IMR-90 (cell line): ENCODE measurements around the gene GOLGA6L2. TPM values are rescaled to one million over a fixed set of nuclear protein-coding genes. Genes with fewer than 3 reads are reported as not detected.

ENCODE experiments used
- ATAC-seq: fragments of 200-7000 bp; cut with Tn5 transposase; 2 replicates; pipeline ENCODE4 v1.9.1; 2020; ENCODE audit warnings: low read depth, mild to moderate bottlenecking, moderate library complexity
- BruUV-seq: library from RNA; stranded (reverse); fragments of 400-500 nt; replicated peaks from 2 replicates; lab custom pipeline; 2021; lab: Mats Ljungman, UMichigan
- CTCF ChIA-PET: fragments of 300-600 bp; formaldehyde crosslinking; extraction: SDS; loops from one replicate; lab custom pipeline; 2021; ENCODE audit warnings: antibody characterized with exemption; lab: Yijun Ruan, JAX
- POLR2A ChIA-PET: fragments of 300-600 bp; sonication (Branson Sonifier 250); formaldehyde crosslinking; loops from one replicate; lab custom pipeline; 2022; ENCODE audit warnings: antibody characterized with exemption; ENCODE audit not compliant: unreplicated experiment; lab: Charles Lee
- DNase-seq: peaks from one replicate; pipeline ENCODE4 v3.0.0; 2013
- H2AFZ ChIP-seq: replicated peaks from 2 replicates; pipeline ENCODE3; 2013; ENCODE audit warnings: low read length, mild to moderate bottlenecking; ENCODE audit not compliant: poor library complexity
- H2AK5ac ChIP-seq: 2 replicates; pipeline ENCODE4 v1.6.1; 2013; ENCODE audit warnings: low read depth, low read length, inconsistent platforms
- H2AK9ac ChIP-seq: replicated peaks from 2 replicates; pipeline ENCODE3; 2013; ENCODE audit warnings: mild to moderate bottlenecking, low read depth, low read length, moderate library complexity; ENCODE audit not compliant: poor library complexity
- H2BK120ac ChIP-seq: 2 replicates; pipeline ENCODE4 v1.6.1; 2013; ENCODE audit warnings: low read depth, low read length, inconsistent platforms
- H2BK15ac ChIP-seq: 3 replicates; pipeline ENCODE4 v1.6.1; 2013; ENCODE audit warnings: low read depth, low read length, inconsistent platforms
- H2BK20ac ChIP-seq: 2 replicates; pipeline ENCODE4 v1.6.1; 2013; ENCODE audit warnings: low read depth, mild to moderate bottlenecking, inconsistent platforms, low read length, moderate library complexity
- H2BK5ac ChIP-seq: 2 replicates; pipeline ENCODE4 v1.6.1; 2013; ENCODE audit warnings: mild to moderate bottlenecking, low read depth, low read length, inconsistent platforms; ENCODE audit not compliant: poor library complexity, severe bottlenecking
- H3K14ac ChIP-seq: replicated peaks from 2 replicates; pipeline ENCODE4 v1.6.1; 2013; ENCODE audit warnings: low read depth, low read length, inconsistent platforms
- H3K18ac ChIP-seq: 2 replicates; pipeline ENCODE4 v1.6.1; 2013; ENCODE audit warnings: low read depth, low read length, control low read depth
- H3K23ac ChIP-seq: 2 replicates; pipeline ENCODE4 v1.6.1; 2013; ENCODE audit warnings: low read depth, low read length, inconsistent platforms
- H3K27ac ChIP-seq: 2 replicates; pipeline ENCODE4 v1.5.1; 2013; ENCODE audit warnings: mild to moderate bottlenecking, control low read depth, low read length; ENCODE audit not compliant: insufficient read depth
- H3K27me3 ChIP-seq: 2 replicates; pipeline ENCODE4 v1.6.1; 2013; ENCODE audit warnings: low read length; ENCODE audit not compliant: control insufficient read depth, insufficient read depth
- H3K36me3 ChIP-seq: 2 replicates; pipeline ENCODE4 v1.6.1; 2013; ENCODE audit warnings: low read length, mixed read lengths; ENCODE audit not compliant: control insufficient read depth, insufficient read depth
- H3K4ac ChIP-seq: 2 replicates; pipeline ENCODE4 v1.6.1; 2013; ENCODE audit warnings: low read depth, low read length, inconsistent platforms
- H3K4me1 ChIP-seq: 2 replicates; pipeline ENCODE4 v1.6.1; 2013; ENCODE audit warnings: low read length, mixed read lengths; ENCODE audit not compliant: control insufficient read depth, insufficient read depth
- H3K4me2 ChIP-seq: 2 replicates; pipeline ENCODE4 v1.6.1; 2013; ENCODE audit warnings: low read depth, mild to moderate bottlenecking, control low read depth, low read length, moderate library complexity
- H3K4me3 ChIP-seq: 2 replicates; pipeline ENCODE4 v1.5.1; 2013; ENCODE audit warnings: low read depth, mild to moderate bottlenecking, control low read depth, low read length, moderate library complexity; ENCODE audit not compliant: insufficient read depth
- H3K56ac ChIP-seq: 2 replicates; pipeline ENCODE4 v1.6.1; 2013; ENCODE audit warnings: low read length, inconsistent platforms; ENCODE audit not compliant: insufficient read depth; ENCODE audit errors: extremely low read depth
- H3K79me1 ChIP-seq, 2 experiments: 2 replicates each; pipeline ENCODE4 v1.6.1; 2013; ENCODE audit warnings: low read length in 2 of 2, inconsistent platforms in 1 of 2, low read depth in 1 of 2
- H3K9ac ChIP-seq: 2 replicates; pipeline ENCODE4 v1.6.1; 2013; ENCODE audit warnings: low read depth, low read length, control low read depth
- H3K9me1 ChIP-seq: 2 replicates; pipeline ENCODE4 v1.6.1; 2013; ENCODE audit warnings: low read length, inconsistent platforms; ENCODE audit not compliant: insufficient read depth
- H3K9me3 ChIP-seq: 2 replicates; pipeline ENCODE4 v1.6.1; 2013; ENCODE audit warnings: low read length; ENCODE audit not compliant: control insufficient read depth, insufficient read depth
- H4K20me1 ChIP-seq: 2 replicates; pipeline ENCODE4 v1.6.1; 2013; ENCODE audit warnings: low read length, inconsistent platforms; ENCODE audit not compliant: insufficient read depth
- H4K5ac ChIP-seq: 2 replicates; pipeline ENCODE4 v1.6.1; 2013; ENCODE audit warnings: mild to moderate bottlenecking, low read depth, low read length, control low read depth
- H4K8ac ChIP-seq, 2 experiments: 2 replicates each; pipeline ENCODE4 v1.6.1; 2013; ENCODE audit warnings: low read depth in 2 of 2, low read length in 2 of 2, control low read depth in 1 of 2, inconsistent platforms in 1 of 2
- H4K91ac ChIP-seq: 2 replicates; pipeline ENCODE4 v1.6.1; 2013; ENCODE audit warnings: low read depth, low read length, inconsistent platforms; ENCODE audit not compliant: insufficient read depth
- RCOR1 ChIP-seq: IDR thresholded peaks from 2 replicates; pipeline ENCODE4 v1.6.1; 2012; ENCODE audit warnings: mild to moderate bottlenecking, low read length, improper control_type of control experiment; ENCODE audit not compliant: insufficient replicate concordance
- WGBS, 2 experiments: methylation state at CpG; one replicate each; pipeline versions ENCODE4 v1.1.5 to v1.1.7; 2013; ENCODE audit warnings: missing lambda C conversion rate in 2 of 2; ENCODE audit not compliant: insufficient read length in 1 of 2; ENCODE audit errors: extremely low coverage in 2 of 2; 5-methylcytosine and 5-hydroxymethylcytosine counted together
- dilution Hi-C: fragments of 300-500 bp; cut with HindIII; formaldehyde crosslinking; loops from one replicate; pipeline ENCODE4 v1.14.3; 2018; ENCODE audit warnings: low sequenced_read_pairs; ENCODE audit not compliant: unreplicated experiment
- in situ Hi-C: fragments of 300-500 bp; cut with MboI; formaldehyde crosslinking; loops from 3 replicates; pipeline ENCODE4 v1.14.3; 2019; ENCODE audit warnings: low sequenced_read_pairs, inconsistent platforms, mixed read lengths
- intact Hi-C: fragments of 100-400 bp; cut with micrococcal nuclease; formaldehyde crosslinking; loops from 2 replicates; pipeline ENCODE4 v1.10.0; 2022
- polyA plus RNA-seq, 3 experiments: library from polyadenylated mRNA; depleted of rRNA; stranded (reverse); fragments of >200 nt; gene quantifications; 2 replicates each; pipeline ENCODE4 v1.2.3, GENCODE V29; 2012; ENCODE audit warnings: low replicate concordance in 1 of 3
- total RNA-seq: library from RNA; depleted of rRNA; stranded (reverse); fragments of >200 nt; gene quantifications from 2 replicates; pipeline ENCODE4 v1.2.3, GENCODE V29; 2012

GOLGA6L2 gene
- total and polyA plus RNA-seq, 2 of the 4 experiments (the other 2 are of a cell fraction) = not detected

DNA sequence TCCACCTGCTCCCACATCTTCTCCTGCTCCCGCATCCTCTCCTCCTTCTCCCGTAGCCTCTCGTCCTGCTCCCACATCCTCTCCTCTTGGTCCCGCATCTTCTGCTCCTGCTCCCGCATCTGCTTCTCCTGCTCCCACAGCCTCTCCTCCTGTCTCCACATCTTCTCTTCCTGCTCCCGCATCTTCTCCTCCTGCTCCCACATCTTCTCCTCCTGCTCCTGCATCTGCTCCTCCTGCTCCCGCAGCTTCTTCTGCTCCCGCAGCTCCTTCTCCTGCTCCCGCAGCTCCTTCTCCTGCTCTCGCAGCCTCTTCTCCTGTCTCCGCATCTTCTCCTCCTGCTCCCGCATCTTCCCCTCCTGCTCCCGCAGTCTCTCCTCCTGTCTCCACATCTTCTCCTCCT is 5.8 kb downstream of the GOLGA6L2 start:
- Histone ChIP-seq H2BK15ac (no peak overlapping the region), H3K23ac (no peak overlapping the region), H3K9me1 (no peaks in the 10 kb centered on the region), H3K79me1 (no peaks in the 10 kb centered on the region), H3K14ac (no peak overlapping the region), H2BK20ac (no peak overlapping the region), H3K27me3 (no peaks in the 10 kb centered on the region), H4K91ac (no peak overlapping the region), H3K4me2 (no peak overlapping the region), H3K56ac (no peak overlapping the region), H4K5ac (no peak overlapping the region), H3K4me3 (no peak overlapping the region), H3K36me3 (no peaks in the 10 kb centered on the region), H3K4me1 (no peaks in the 10 kb centered on the region), H3K9ac (no peak overlapping the region), H3K9me3 (peaks cover 10% of the 10 kb centered on the region; the same call in 1 of the 2 replicates), H2AFZ (no peak overlapping the region), H2BK5ac (no peak overlapping the region), H2AK5ac (no peak overlapping the region), H3K4ac (no peak overlapping the region), H4K8ac (no peak overlapping the region), H2BK120ac (no peak overlapping the region), H3K18ac (no peak overlapping the region), H2AK9ac (no peak overlapping the region), H3K27ac (no peak overlapping the region), H4K20me1 (no peaks in the 10 kb centered on the region)
- no peak for TF ChIP-seq RCOR1
- WGBS, 2 experiments = 84% methylated on average over 8 of the region's 13 CpGs; no CpG with 5 or more reads in 1 of the 2 experiments
- dilution Hi-C loops (no loop called here), in situ Hi-C loops (no loop called here), intact Hi-C loops (no loop called here)
- POLR2A ChIA-PET = no interaction called here
- no TSS peak for BruUV-seq
- CTCF ChIA-PET = no interaction called here
- no peak for DNase-seq
- no peak for ATAC-seq
